IMR-90 (cell line): ENCODE results near the gene SFXN2. TPM values are rescaled to one million over a fixed set of nuclear protein-coding genes. Genes with fewer than 3 reads are reported as not detected.

Experiments
- ATAC-seq: fragments of 200-7000 bp; cut with Tn5 transposase; 2 replicates; pipeline ENCODE4 v1.9.1; 2020; ENCODE audit warnings: low read depth, mild to moderate bottlenecking, moderate library complexity
- BruUV-seq: library from RNA; stranded (reverse); fragments of 400-500 nt; replicated peaks from 2 replicates; lab custom pipeline; 2021; lab: Mats Ljungman, UMichigan
- CTCF ChIA-PET: fragments of 300-600 bp; formaldehyde crosslinking; extraction: SDS; loops from one replicate; lab custom pipeline; 2021; ENCODE audit warnings: antibody characterized with exemption; lab: Yijun Ruan, JAX
- POLR2A ChIA-PET: fragments of 300-600 bp; sonication (Branson Sonifier 250); formaldehyde crosslinking; loops from one replicate; lab custom pipeline; 2022; ENCODE audit warnings: antibody characterized with exemption; ENCODE audit not compliant: unreplicated experiment; lab: Charles Lee
- DNase-seq: peaks from one replicate; pipeline ENCODE4 v3.0.0; 2013
- H2AFZ ChIP-seq: replicated peaks from 2 replicates; pipeline ENCODE3; 2013; ENCODE audit warnings: low read length, mild to moderate bottlenecking; ENCODE audit not compliant: poor library complexity
- H2AK5ac ChIP-seq: 2 replicates; pipeline ENCODE4 v1.6.1; 2013; ENCODE audit warnings: low read depth, low read length, inconsistent platforms
- H2AK9ac ChIP-seq: replicated peaks from 2 replicates; pipeline ENCODE3; 2013; ENCODE audit warnings: mild to moderate bottlenecking, low read depth, low read length, moderate library complexity; ENCODE audit not compliant: poor library complexity
- H2BK120ac ChIP-seq: 2 replicates; pipeline ENCODE4 v1.6.1; 2013; ENCODE audit warnings: low read depth, low read length, inconsistent platforms
- H2BK15ac ChIP-seq: 3 replicates; pipeline ENCODE4 v1.6.1; 2013; ENCODE audit warnings: low read depth, low read length, inconsistent platforms
- H2BK20ac ChIP-seq: 2 replicates; pipeline ENCODE4 v1.6.1; 2013; ENCODE audit warnings: low read depth, mild to moderate bottlenecking, inconsistent platforms, low read length, moderate library complexity
- H2BK5ac ChIP-seq: 2 replicates; pipeline ENCODE4 v1.6.1; 2013; ENCODE audit warnings: mild to moderate bottlenecking, low read depth, low read length, inconsistent platforms; ENCODE audit not compliant: poor library complexity, severe bottlenecking
- H3K14ac ChIP-seq: replicated peaks from 2 replicates; pipeline ENCODE4 v1.6.1; 2013; ENCODE audit warnings: low read depth, low read length, inconsistent platforms
- H3K18ac ChIP-seq: 2 replicates; pipeline ENCODE4 v1.6.1; 2013; ENCODE audit warnings: low read depth, low read length, control low read depth
- H3K23ac ChIP-seq: 2 replicates; pipeline ENCODE4 v1.6.1; 2013; ENCODE audit warnings: low read depth, low read length, inconsistent platforms
- H3K27ac ChIP-seq: 2 replicates; pipeline ENCODE4 v1.5.1; 2013; ENCODE audit warnings: mild to moderate bottlenecking, control low read depth, low read length; ENCODE audit not compliant: insufficient read depth
- H3K27me3 ChIP-seq: 2 replicates; pipeline ENCODE4 v1.6.1; 2013; ENCODE audit warnings: low read length; ENCODE audit not compliant: control insufficient read depth, insufficient read depth
- H3K36me3 ChIP-seq: 2 replicates; pipeline ENCODE4 v1.6.1; 2013; ENCODE audit warnings: low read length, mixed read lengths; ENCODE audit not compliant: control insufficient read depth, insufficient read depth
- H3K4ac ChIP-seq: 2 replicates; pipeline ENCODE4 v1.6.1; 2013; ENCODE audit warnings: low read depth, low read length, inconsistent platforms
- H3K4me1 ChIP-seq: 2 replicates; pipeline ENCODE4 v1.6.1; 2013; ENCODE audit warnings: low read length, mixed read lengths; ENCODE audit not compliant: control insufficient read depth, insufficient read depth
- H3K4me2 ChIP-seq: 2 replicates; pipeline ENCODE4 v1.6.1; 2013; ENCODE audit warnings: low read depth, mild to moderate bottlenecking, control low read depth, low read length, moderate library complexity
- H3K4me3 ChIP-seq: 2 replicates; pipeline ENCODE4 v1.5.1; 2013; ENCODE audit warnings: low read depth, mild to moderate bottlenecking, control low read depth, low read length, moderate library complexity; ENCODE audit not compliant: insufficient read depth
- H3K56ac ChIP-seq: 2 replicates; pipeline ENCODE4 v1.6.1; 2013; ENCODE audit warnings: low read length, inconsistent platforms; ENCODE audit not compliant: insufficient read depth; ENCODE audit errors: extremely low read depth
- H3K79me1 ChIP-seq, 2 experiments: 2 replicates each; pipeline ENCODE4 v1.6.1; 2013; ENCODE audit warnings: low read length in 2 of 2, inconsistent platforms in 1 of 2, low read depth in 1 of 2
- H3K9ac ChIP-seq: 2 replicates; pipeline ENCODE4 v1.6.1; 2013; ENCODE audit warnings: low read depth, low read length, control low read depth
- H3K9me1 ChIP-seq: 2 replicates; pipeline ENCODE4 v1.6.1; 2013; ENCODE audit warnings: low read length, inconsistent platforms; ENCODE audit not compliant: insufficient read depth
- H3K9me3 ChIP-seq: 2 replicates; pipeline ENCODE4 v1.6.1; 2013; ENCODE audit warnings: low read length; ENCODE audit not compliant: control insufficient read depth, insufficient read depth
- H4K20me1 ChIP-seq: 2 replicates; pipeline ENCODE4 v1.6.1; 2013; ENCODE audit warnings: low read length, inconsistent platforms; ENCODE audit not compliant: insufficient read depth
- H4K5ac ChIP-seq: 2 replicates; pipeline ENCODE4 v1.6.1; 2013; ENCODE audit warnings: mild to moderate bottlenecking, low read depth, low read length, control low read depth
- H4K8ac ChIP-seq, 2 experiments: 2 replicates each; pipeline ENCODE4 v1.6.1; 2013; ENCODE audit warnings: low read depth in 2 of 2, low read length in 2 of 2, control low read depth in 1 of 2, inconsistent platforms in 1 of 2
- H4K91ac ChIP-seq: 2 replicates; pipeline ENCODE4 v1.6.1; 2013; ENCODE audit warnings: low read depth, low read length, inconsistent platforms; ENCODE audit not compliant: insufficient read depth
- BHLHE40 ChIP-seq: fragments of 150-350 bp; IDR thresholded peaks from 2 replicates; pipeline ENCODE4 v1.6.1; 2016; ENCODE audit warnings: mild to moderate bottlenecking, low read depth, low read length
- CEBPB ChIP-seq: IDR thresholded peaks from 2 replicates; pipeline ENCODE4 v1.6.1; 2012; ENCODE audit warnings: low read depth, low read length, improper control_type of control experiment
- ELK1 ChIP-seq: fragments of 150-350 bp; IDR thresholded peaks from 2 replicates; pipeline ENCODE4 v1.6.1; 2016; ENCODE audit warnings: low read depth, mild to moderate bottlenecking, low read length, moderate library complexity, borderline replicate concordance
- MAFK ChIP-seq: IDR thresholded peaks from 2 replicates; pipeline ENCODE4 v1.6.1; 2012; ENCODE audit warnings: low read depth, low read length, improper control_type of control experiment
- MAZ ChIP-seq: IDR thresholded peaks from 2 replicates; pipeline ENCODE4 v1.6.1; 2012; ENCODE audit warnings: low read depth, mild to moderate bottlenecking, low read length, improper control_type of control experiment, moderate library complexity, borderline replicate concordance
- MXI1 ChIP-seq: IDR thresholded peaks from 2 replicates; pipeline ENCODE4 v1.6.1; 2012; ENCODE audit warnings: low read depth, mild to moderate bottlenecking, low read length, moderate library complexity, borderline replicate concordance
- RAD21 ChIP-seq: IDR thresholded peaks from 2 replicates; pipeline ENCODE4 v1.6.1; 2012; ENCODE audit warnings: low read length, improper control_type of control experiment
- RCOR1 ChIP-seq: IDR thresholded peaks from 2 replicates; pipeline ENCODE4 v1.6.1; 2012; ENCODE audit warnings: mild to moderate bottlenecking, low read length, improper control_type of control experiment; ENCODE audit not compliant: insufficient replicate concordance
- RFX5 ChIP-seq: IDR thresholded peaks from 2 replicates; pipeline ENCODE4 v1.8.0; 2012; ENCODE audit warnings: low read depth, mild to moderate bottlenecking, low read length, moderate library complexity
- SMC3 ChIP-seq: fragments of 150-350 bp; IDR thresholded peaks from 2 replicates; pipeline ENCODE4 v1.6.1; 2016; ENCODE audit warnings: low read depth, mild to moderate bottlenecking, antibody characterized with exemption, low read length, moderate library complexity
- WGBS, 2 experiments: methylation state at CpG; one replicate each; pipeline versions ENCODE4 v1.1.5 to v1.1.7; 2013; ENCODE audit warnings: missing lambda C conversion rate in 2 of 2; ENCODE audit not compliant: insufficient read length in 1 of 2; ENCODE audit errors: extremely low coverage in 2 of 2; 5-methylcytosine and 5-hydroxymethylcytosine counted together
- dilution Hi-C: fragments of 300-500 bp; cut with HindIII; formaldehyde crosslinking; loops from one replicate; pipeline ENCODE4 v1.14.3; 2018; ENCODE audit warnings: low sequenced_read_pairs; ENCODE audit not compliant: unreplicated experiment
- in situ Hi-C: fragments of 300-500 bp; cut with MboI; formaldehyde crosslinking; loops from 3 replicates; pipeline ENCODE4 v1.14.3; 2019; ENCODE audit warnings: low sequenced_read_pairs, inconsistent platforms, mixed read lengths
- intact Hi-C: fragments of 100-400 bp; cut with micrococcal nuclease; formaldehyde crosslinking; loops from 2 replicates; pipeline ENCODE4 v1.10.0; 2022
- polyA plus RNA-seq, 3 experiments: library from polyadenylated mRNA; depleted of rRNA; stranded (reverse); fragments of >200 nt; gene quantifications; 2 replicates each; pipeline ENCODE4 v1.2.3, GENCODE V29; 2012; ENCODE audit warnings: low replicate concordance in 1 of 3
- total RNA-seq: library from RNA; depleted of rRNA; stranded (reverse); fragments of >200 nt; gene quantifications from 2 replicates; pipeline ENCODE4 v1.2.3, GENCODE V29; 2012
- TF ChIP-seq, protein P1 (sequence below): conservative IDR thresholded peaks from 2 replicates; pipeline ENCODE4 v1.5.1; 2012; ENCODE audit warnings: mild to moderate bottlenecking, low read depth, low read length, improper control_type of control experiment
- TF ChIP-seq, protein P2 (sequence below): fragments of 150-350 bp; IDR thresholded peaks from 2 replicates; pipeline ENCODE4 v1.6.1; 2017; ENCODE audit warnings: mild to moderate bottlenecking, antibody characterized with exemption, low read length, low read depth

The SFXN2 gene
- total and polyA plus RNA-seq, 2 of the 4 experiments (the other 2 are of a cell fraction), result 6.9 to 11.7 TPM

DNA sequence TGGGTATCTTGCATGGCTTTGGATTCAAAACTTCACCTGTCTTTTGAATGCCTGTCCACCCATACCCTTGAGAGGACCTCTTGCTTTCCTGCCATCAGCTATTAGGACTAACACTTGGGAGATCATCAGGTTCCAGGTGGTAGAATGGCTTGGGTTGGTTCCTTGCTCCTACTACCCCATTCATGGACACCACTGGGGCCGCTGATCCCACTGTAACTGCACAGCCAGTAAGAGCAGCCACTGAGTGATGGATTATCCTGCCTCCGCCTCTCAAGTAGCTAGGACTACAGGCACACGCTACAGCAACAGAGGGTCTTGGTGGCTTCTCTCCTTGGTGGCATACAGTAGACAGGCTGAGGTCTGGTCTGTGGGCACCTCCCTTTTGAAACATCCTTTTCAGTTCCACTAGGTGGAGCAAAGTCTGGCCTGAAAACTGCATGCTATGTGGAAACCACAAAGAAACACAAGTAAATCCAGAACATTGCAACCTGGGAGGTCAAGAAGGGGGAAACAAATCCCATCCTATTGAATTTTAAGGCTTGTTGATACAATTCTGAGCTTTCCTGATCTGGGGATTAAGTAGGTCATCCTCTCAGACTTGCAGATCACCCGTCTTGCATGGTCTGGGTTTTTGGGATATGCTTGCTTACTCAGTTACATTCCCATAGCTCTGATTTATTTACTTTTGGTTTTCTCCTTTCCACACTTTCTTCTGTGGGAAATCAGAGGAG lies 38.7 kb downstream of the SFXN2 start:
- Histone ChIP-seq H3K14ac (peak overlapping the region; percentile 45; the same call in 1 of the 2 replicates), H4K5ac (peak overlapping the region; percentile 4; the same call in 1 of the 2 replicates), H2BK120ac (peak overlapping the region; percentile 18), H2BK15ac (no peak overlapping the region; the same call in 2 of the 3 replicates), H3K4ac (peak overlapping the region; percentile 71), H2AFZ (no peak overlapping the region), H3K23ac (0 out of 2 replicates have a peak overlapping the region, but pooled peaks have one; percentile 21), H3K27ac (peak overlapping the region; percentile 13; the same call in 1 of the 2 replicates), H3K18ac (peak overlapping the region; percentile 7; the same call in 1 of the 2 replicates), H3K9ac (no peak overlapping the region), H3K4me3 (no peak overlapping the region), H3K79me1 (peaks cover 20 to 74% of the 10 kb centered on the region in 2 experiments), H2BK5ac (peak overlapping the region; percentile 64), H4K20me1 (peaks cover 76% of the 10 kb centered on the region), H3K9me1 (peaks cover 22% of the 10 kb centered on the region), H3K56ac (0 out of 2 replicates have a peak overlapping the region, but pooled peaks have one; percentile 10), H2BK20ac (0 out of 2 replicates have a peak overlapping the region, but pooled peaks have one; percentile 15), H2AK9ac (peak overlapping the region; percentile 11), H3K4me2 (peak overlapping the region; percentile 43), H3K27me3 (no peaks in the 10 kb centered on the region), H3K36me3 (no peaks in the 10 kb centered on the region), H4K91ac (peak overlapping the region; percentile 51), H2AK5ac (peak overlapping the region; percentile 83), H4K8ac (peak overlapping the region in 1 of 2 experiments; percentile 14; a peak in 1 of 4 replicates), H3K9me3 (no peaks in the 10 kb centered on the region), H3K4me1 (peaks cover 14% of the 10 kb centered on the region)
- DNase-seq, result peak; percentile 83
- no TSS peak for BruUV-seq
- CTCF ChIA-PET, result interaction anchor here (0.5 to 2.0 kb wide), 9 partner anchors 9 to 148 kb away, joined by 3 to 10 read pairs (median 3); partner anchors contain the start of gene WBP1L
- POLR2A ChIA-PET, result interaction anchor here (0.6 kb wide), 2 partner anchors 37 to 139 kb away, joined by 3 to 4 read pairs; no protein-coding TSS in a partner anchor
- in situ Hi-C loops, result no loop called here
- ATAC-seq, result peak; percentile 77
- dilution Hi-C loops, result no loop called here
- intact Hi-C loops, result loop anchor here (1.0 to 5.0 kb wide), 4 partner anchors 10 to 62 kb away; partner anchors contain the start of gene WBP1L
- no CpG with 5 or more reads among the region's 4 CpGs for WGBS, 2 experiments
- TF ChIP-seq ELK1, result no peak
- TF ChIP-seq, protein P1, sequence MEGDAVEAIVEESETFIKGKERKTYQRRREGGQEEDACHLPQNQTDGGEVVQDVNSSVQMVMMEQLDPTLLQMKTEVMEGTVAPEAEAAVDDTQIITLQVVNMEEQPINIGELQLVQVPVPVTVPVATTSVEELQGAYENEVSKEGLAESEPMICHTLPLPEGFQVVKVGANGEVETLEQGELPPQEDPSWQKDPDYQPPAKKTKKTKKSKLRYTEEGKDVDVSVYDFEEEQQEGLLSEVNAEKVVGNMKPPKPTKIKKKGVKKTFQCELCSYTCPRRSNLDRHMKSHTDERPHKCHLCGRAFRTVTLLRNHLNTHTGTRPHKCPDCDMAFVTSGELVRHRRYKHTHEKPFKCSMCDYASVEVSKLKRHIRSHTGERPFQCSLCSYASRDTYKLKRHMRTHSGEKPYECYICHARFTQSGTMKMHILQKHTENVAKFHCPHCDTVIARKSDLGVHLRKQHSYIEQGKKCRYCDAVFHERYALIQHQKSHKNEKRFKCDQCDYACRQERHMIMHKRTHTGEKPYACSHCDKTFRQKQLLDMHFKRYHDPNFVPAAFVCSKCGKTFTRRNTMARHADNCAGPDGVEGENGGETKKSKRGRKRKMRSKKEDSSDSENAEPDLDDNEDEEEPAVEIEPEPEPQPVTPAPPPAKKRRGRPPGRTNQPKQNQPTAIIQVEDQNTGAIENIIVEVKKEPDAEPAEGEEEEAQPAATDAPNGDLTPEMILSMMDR, result peak; percentile 56
- no peak for TF ChIP-seq MXI1
- peak; percentile 58 for TF ChIP-seq SMC3
- TF ChIP-seq CEBPB, result no peak
- TF ChIP-seq, protein P2, sequence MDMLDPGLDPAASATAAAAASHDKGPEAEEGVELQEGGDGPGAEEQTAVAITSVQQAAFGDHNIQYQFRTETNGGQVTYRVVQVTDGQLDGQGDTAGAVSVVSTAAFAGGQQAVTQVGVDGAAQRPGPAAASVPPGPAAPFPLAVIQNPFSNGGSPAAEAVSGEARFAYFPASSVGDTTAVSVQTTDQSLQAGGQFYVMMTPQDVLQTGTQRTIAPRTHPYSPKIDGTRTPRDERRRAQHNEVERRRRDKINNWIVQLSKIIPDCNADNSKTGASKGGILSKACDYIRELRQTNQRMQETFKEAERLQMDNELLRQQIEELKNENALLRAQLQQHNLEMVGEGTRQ, result no peak
- peak; percentile 17; the same call in 1 of the 2 replicates for TF ChIP-seq BHLHE40
- TF ChIP-seq RCOR1, result no peak
- peak; percentile 63 for TF ChIP-seq RAD21
- TF ChIP-seq MAZ, result peak; percentile 21; the same call in 1 of the 2 replicates
- no peak for TF ChIP-seq MAFK
- TF ChIP-seq RFX5, result no peak
